ENCODE data around the gene ZNF534.
A peak's percentile ranks its signal among the peaks of the same experiment; 100 is the strongest.
"Not testable (repeated sequence)": the region's sequence is repeated elsewhere in the genome, so short reads cannot be mapped to it uniquely, and the experiment has no call there.

Gene ZNF534

GRCh38 chr19:52428937-52429336, at the start of gene ZNF534:
TSS of gene ZNF534 (plus strand) at chr19:52429148. CDS start at chr19:52431475, 2,327 bp downstream.
- DNase-seq = no peak

DNA sequence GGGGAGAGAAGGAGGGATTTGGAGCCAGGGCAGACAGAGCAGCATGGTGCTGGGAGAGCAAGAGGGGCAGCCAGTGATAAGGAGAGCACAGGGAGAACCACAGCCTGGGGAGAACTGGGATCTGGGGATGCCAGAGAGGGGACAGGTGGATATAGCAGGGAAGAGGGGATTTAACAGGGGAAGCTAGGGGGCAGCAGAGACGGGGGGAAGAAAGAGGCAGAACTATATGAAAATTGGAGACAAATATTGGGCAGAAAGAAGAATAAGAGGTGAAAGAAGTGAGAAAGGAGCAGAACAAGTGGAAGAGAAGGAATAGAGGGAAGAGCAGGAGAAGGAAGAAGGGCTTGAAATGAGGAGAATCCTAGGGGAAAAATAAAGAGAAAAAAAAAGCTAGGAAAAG, 37.8 kb upstream of the ZNF534 start:
- no peak for DNase-seq

- DNase-seq = peak; percentile 96
These were observed 31.5 kb upstream of the ZNF534 start, which contains the start of gene ZNF528 for GRCh38 chr19:52397310-52398080. TSS of gene ZNF528 (plus strand) at chr19:52397849. CDS start at chr19:52402014, 4,165 bp downstream.

DNA sequence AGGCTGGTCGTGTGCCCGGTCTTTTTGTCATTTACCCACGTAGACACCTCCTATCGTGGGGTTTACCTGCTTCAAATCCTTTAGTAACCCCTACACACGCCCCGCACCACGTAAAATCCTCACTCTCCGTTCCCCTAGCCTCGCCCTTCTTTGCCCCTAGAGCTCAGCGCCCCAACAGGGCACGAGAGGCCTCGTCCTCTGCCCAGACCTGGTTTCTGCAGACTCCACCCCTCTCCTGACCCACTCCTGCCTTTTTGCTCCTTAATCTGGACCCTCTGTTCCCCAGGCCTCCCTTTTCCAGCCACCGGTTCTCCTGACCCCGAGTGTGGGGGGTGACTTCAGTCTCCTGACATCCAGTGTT, 30.9 kb upstream of the ZNF534 start:
- peak; percentile 10 for DNase-seq

DNA sequence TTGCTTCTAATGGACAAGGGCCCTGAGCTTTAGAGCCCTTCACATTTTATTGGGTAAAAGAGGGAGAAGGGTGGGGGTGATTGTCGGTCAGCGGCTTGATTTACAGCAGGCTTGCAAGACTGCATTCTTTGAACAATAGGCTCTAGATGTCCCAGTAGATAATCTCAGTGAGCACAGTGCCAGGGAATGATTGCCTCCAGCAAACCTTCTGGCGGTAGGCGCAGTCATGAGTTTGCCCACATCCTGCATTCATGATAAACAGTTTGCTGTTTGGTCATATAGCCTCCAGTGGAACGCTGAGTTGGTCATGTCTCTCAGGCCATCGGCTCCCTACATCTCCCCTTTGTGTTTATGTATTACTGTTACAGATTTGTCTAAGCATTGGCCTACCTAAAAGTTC, 18.7 kb upstream of the ZNF534 start:
- no peak for DNase-seq

- no peak for DNase-seq
These were observed 13.2 kb upstream of the ZNF534 start for GRCh38 chr19:52415711-52416110.

- DNase-seq = no peak
These were observed 13.2 kb downstream of the ZNF534 start for GRCh38 chr19:52442179-52442578.

GRCh38 chr19:52444506-52444905, 15.6 kb downstream of the ZNF534 start:
- DNase-seq = no peak

DNA sequence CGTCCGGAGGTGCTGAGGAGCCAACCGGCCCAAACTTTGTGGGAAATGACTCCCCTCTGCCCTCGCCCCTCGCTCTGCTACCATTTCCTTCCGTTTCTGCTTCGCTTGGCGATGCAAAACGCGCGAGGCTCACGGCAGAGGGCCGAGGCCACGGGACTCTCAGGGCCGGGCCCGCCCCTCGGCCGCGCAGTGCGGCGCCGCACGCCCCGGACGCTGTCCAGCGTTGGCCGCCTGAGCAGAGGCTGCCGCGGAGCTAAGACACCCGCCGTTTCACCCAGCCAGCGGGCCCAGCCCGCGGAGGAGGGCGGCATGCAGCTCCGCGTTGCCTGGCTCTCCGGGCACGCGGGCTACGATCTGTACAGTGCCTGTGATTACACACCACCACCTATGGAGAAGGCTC, 22.3 kb downstream of the ZNF534 start:
- DNase-seq = no peak

DNA sequence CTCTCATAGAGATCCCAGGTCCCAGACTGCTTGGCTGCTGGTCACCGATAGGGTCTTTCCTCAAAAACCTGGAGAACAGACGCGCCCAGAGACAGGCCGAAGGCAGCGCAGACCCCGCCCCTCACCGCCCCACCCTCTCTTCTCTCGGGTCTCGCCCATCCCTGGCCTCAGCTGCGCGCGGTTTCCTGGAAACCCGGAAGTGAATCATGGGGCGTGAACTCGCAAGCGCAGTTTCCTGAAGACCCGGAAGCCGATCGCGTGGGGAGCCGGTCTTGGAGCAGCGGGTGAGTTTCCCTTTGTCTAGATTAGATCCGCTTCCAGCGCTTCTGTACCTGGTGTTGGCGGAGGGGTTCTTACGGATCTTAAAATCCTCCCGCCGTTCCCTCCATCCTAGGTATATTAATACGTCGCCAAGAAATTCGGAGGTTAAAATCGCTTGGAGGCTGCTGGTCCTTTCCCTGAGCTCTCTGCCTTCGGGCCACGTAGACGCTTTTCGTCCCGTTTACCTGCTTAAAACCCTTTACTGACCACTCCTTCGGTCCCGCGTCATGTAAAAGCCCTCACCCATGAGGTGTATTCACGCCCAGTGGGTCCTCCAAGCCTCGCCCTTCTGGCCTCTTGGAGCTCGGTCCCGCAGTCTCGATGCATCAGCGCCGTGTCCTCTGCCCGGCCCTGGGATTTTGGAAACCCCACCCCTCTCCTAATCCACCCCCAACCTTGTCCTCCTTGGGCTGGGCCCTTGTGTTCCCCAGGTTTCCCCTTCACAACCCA, 24.6 kb downstream of the ZNF534 start, which contains the start of gene ZNF578:
TSS of gene ZNF578 (plus strand) at position 230 of the 771 bp plus-strand sequence. CDS start 48,293 bp downstream, outside the sequence.
- DNase-seq = peak; percentile 77

DNA sequence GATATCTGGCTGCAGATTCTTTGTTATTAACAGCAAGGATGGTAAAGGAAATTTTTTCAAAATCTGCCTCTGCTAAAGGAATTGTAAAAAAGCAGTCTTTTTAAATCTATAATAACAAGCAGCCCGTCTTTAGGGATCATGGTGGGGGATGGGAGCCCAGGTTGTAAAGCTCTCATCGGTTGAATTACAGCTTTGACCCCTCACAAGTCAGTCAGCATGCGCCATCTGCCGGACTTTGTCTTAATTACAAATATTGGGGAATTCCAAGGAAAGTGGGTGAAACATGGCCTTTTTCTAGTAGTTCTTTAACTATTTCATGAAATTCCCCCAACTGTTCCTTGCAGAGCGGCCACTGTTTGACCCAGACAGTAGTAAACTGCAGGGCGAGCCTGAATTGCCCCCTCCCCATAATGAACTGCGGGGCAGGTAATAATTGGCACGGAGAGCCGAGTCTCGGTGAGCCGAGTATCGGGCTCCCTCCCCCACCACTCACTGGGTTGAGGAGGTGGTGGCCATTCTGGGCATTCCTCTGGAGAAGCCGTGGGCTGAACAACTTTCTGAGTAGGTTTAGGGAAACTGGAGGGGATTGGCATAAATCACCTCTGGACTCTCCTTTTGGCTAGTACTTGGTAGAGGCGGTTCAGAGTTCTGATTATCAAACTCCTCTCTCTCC, 36.0 kb downstream of the ZNF534 start:
- no peak for DNase-seq

DNA sequence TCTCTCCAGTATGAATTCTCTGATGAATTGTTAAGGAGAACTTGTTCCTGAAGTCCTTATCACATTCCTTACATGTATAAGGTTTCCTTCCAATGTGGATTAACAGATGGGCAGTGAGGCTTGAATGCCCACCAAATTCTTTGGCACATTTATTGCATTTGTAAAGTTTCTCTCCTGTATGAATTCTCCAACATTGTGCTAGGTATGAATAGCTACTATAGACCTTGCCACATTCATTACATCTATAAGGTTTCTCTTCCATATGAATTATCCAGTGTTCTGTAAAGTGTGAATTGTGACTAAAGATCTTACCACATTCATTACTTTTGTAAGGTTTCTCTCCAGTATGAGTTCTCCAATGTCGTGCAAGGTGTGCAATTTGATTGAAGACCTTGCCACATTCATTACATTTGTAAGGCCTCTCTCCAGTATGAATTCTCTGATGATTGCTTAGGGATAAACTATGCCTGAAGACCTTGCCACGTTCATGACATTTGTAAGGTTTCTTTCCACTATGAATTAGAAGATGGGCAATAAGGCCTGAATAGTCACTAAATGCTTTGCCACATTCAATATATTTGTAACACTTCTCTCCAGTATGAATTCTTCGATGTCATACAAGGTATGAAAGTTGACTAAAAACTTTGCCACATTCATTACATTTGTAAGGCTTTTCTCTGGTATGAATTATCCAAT, 44.9 kb downstream of the ZNF534 start:
- DNase-seq = no peak

DNA sequence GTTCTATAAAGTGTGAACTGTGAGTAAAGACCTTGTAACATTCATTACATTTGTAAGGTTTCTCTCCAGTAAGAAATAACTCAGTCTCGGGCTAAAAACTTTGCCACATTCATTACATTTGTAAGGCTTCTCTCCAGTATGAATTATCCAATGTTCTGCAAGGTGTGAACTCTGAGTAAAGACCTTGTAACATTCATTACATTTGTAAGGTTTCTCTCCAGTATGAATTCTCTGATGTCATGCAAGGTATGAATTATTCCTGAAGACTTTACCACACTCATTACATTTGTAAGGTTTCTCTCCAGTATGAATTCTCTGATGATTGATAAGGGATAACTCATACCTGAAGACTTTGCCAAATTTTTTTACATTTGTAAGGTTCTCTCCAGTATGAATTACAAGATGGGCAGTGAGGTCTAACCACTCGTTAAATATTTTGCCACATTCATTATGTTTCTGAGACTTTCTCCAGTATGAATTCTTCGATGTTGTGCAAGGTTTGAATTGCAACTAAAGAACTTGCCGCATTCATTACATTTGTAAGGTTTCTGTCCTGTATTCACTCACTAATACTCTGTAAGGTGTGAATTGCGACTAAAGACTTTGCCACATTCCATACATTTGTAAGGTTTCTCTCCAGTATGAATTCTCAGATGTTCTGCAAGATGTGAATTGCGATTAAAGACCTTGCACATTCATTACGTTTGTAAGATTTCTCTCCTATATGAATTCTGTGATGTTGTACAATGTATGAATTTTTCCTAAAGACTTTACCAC, 45.6 kb downstream of the ZNF534 start:
- no peak for DNase-seq

DNA sequence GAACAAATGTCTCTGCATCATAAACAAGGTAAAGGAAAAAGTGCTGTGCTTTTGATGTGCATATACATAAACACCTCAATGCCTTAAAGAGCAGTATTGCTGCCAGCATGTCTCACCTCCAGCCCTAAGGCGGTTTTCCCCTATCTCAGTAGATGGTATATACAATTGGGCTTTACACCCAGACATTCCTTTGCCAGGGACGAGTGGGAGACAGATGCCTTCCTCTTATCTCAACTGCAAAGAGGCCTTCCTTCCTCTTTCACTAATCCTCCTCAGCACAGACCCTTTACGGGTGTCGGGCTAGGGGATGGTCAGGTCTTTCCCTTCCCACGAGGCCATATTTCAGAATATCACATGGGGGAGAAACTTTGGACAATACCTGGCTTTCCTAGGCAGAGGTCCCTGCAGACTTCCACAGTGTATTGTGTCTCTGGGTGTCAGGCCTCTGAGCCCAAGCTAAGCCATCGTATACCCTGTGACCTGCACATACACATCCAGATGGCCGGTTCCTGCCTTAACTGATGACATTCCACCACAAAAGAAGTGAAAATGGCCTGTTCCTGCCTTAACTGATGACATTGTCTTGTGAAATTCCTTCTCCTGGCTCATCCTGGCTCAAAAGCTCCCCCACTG, 55.3 kb downstream of the ZNF534 start:
- DNase-seq = not testable (repeated sequence)

DNA sequence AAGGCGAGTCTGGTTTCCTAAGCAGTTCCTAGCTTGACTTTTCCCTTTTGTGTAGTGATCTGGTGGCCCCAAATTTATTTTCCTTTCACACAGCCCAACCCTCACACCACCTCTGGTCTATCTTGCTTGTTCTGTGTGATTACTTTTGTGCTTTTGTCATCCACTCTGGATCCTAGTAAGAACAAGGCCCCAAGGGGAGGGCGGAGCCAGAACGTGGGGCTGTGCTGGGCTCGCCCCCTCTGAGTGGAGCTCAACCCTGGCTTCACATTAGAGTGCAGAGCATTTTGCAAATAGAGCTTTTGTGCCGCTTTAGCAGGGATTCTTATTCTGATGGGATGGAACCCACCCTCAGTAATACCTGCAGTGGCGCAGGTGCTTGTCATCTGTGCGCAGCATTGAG, 56.1 kb downstream of the ZNF534 start:
- not testable (repeated sequence) for DNase-seq

DNA sequence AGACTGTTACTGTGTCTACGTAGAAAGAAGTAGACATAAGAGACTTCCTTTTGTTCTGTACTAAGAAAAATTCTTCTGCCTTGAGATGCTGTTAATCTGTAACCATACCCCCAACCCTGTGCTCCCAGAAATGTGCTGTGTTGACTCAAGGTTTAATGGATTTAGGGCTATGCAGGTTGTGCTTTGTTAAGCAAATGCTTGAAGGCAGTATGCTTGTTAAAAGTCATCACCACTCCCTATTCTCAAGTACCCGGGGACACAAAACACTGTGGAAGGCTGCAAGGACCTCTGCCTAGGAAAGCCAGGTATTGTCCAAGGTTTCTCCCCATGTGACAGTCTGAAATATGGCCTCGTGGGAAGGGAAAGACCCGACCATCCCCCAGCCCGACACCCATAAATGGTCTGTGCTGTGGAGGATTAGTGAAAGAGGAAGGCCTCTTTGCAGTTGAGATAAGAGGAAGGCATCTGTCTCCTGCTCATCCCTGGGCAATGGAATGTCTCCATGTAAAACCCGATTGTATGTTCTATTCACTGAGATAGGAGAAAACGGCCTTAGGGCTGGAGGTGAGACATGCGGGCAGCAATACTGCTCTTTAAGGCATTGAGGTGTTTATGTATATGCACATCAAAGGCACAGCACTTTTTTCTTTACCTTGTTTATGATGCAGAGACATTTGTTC, 56.8 kb downstream of the ZNF534 start:
- not testable (repeated sequence) for DNase-seq

GRCh38 chr19:52492201-52492993, 63.4 kb downstream of the ZNF534 start:
- peak; percentile 19 for DNase-seq

- peak; percentile 2 for DNase-seq
These were observed 64.1 kb downstream of the ZNF534 start for GRCh38 chr19:52492994-52493470.

GRCh38 chr19:52494518-52494917, 65.6 kb downstream of the ZNF534 start:
- DNase-seq = no peak

DNA sequence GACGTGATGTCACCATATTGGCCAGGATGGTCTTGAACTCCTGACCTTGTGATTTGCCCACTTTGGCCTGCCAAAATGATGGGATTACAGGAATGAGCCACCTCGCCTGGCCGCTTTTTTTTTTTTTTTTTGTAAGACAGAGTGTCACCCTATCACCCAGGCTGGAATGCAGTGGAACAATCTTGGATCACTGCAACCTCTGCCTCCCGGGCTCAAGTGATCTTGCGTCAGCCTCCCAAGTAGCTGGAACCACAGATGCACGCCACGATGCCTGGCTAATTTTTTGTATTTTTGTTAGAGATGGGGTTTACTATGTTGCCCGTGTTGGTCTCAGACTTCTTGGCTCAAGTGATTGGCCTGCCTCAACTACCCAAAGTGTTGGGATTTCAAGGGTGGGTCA, 69.6 kb downstream of the ZNF534 start:
- no peak for DNase-seq
